ENCODE results near the gene SLC24A5. TPM values are rescaled to one million over a fixed set of nuclear protein-coding genes. Genes with fewer than 3 reads are reported as not detected.

SLC24A5 gene
- total and polyA plus RNA-seq, 10 of the 15 experiments (the other 5 are each of a cell fraction or from before 2014, with no cell fraction given) = not detected

DNA sequence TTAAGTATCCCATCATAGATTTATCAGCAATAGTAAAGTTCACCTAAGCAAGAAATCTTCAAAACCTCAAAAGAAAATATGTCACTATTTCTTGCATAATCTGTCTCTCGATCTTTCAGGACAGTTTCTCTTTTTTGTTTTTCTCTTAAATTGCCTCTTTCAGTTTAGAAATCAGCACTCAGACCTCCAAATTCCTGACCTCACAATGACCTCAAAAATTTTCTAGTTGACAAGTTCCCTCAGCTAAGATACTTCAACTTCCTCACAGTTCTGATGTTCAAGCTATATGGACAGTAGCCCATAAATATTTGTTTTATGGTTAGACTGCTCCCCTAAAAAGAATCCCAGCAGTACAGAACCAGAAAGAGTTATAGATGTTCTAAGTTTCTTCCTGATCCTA lies 24.1 kb downstream of the SLC24A5 start:
- no peaks in the 10 kb centered on the region for H3K36me3 ChIP-seq (ENCODE audit: control insufficient read depth in 2 of 2, insufficient read depth in 2 of 2, low read length in 1 of 2)
- in situ Hi-C loops (cut with MboI) = no loop called here
- WGBS (ENCODE audit: insufficient coverage, insufficient replicate concordance, low lambda C conversion rate, missing lambda C conversion rate) = 0% methylated on average over 1 of the region's 1 CpG
- no TSS peak for BruUV-seq (replicated peaks)
- SMC1A ChIA-PET (ENCODE audit: uncharacterized antibody, unreplicated experiment) = interaction anchor here (0.7 to 1.2 kb wide), 3 partner anchors 15 to 173 kb away, joined by 3 to 4 read pairs (median 4); no protein-coding TSS in a partner anchor
- POLR2A ChIA-PET = no interaction called here
- DNase-seq (ENCODE audit: low read depth, low spot score) = peak; percentile 16
- no peak overlapping the region for H2AFZ ChIP-seq (ENCODE audit: control insufficient read depth, low read depth, low read length)
- H4K20me1 ChIP-seq (ENCODE audit: control insufficient read depth, insufficient read depth) = no peaks in the 10 kb centered on the region
- H3K27me3 ChIP-seq (replicated peaks in 1 of 2; ENCODE audit: control insufficient read depth in 2 of 2, insufficient read depth in 2 of 2, low read length in 1 of 2) = no peaks in the 10 kb centered on the region
- 0 out of 2 replicates have a peak overlapping the region, but pooled peaks have one; percentile 22 for H3K27ac ChIP-seq (ENCODE audit: control insufficient read depth, insufficient read depth)
- H3K9ac ChIP-seq (ENCODE audit: control insufficient read depth, insufficient read depth, low read length) = no peak overlapping the region
- RAD21 ChIA-PET (ENCODE audit: unreplicated experiment) = interaction anchor here (1.2 to 1.5 kb wide), 2 partner anchors 12 to 33 kb away, joined by 3 to 4 read pairs; partner anchors contain the start of gene MYEF2
- FAIRE-seq = peak; percentile 81
- peak; percentile 72 for ATAC-seq
- intact Hi-C loops (cut with micrococcal nuclease; ENCODE audit: unreplicated experiment) = no loop called here
- H3K4me3 ChIP-seq = no peak overlapping the region
- H3K79me2 ChIP-seq (ENCODE audit: control insufficient read depth, insufficient read depth, low read length) = no peaks in the 10 kb centered on the region
- CTCF ChIA-PET = no interaction called here
- H3K4me2 ChIP-seq (ENCODE audit: control insufficient read depth, insufficient read depth) = no peak overlapping the region; the same call in 1 of the 2 replicates
- no peaks in the 10 kb centered on the region for H3K9me3 ChIP-seq (replicated peaks; ENCODE audit: control insufficient read depth, insufficient read depth, low read length)
- H3K4me1 ChIP-seq (ENCODE audit: control insufficient read depth, insufficient read depth, low read length) = peaks cover 4% of the 10 kb centered on the region; the same call in 1 of the 2 replicates
- TF ChIP-seq, protein P1, sequence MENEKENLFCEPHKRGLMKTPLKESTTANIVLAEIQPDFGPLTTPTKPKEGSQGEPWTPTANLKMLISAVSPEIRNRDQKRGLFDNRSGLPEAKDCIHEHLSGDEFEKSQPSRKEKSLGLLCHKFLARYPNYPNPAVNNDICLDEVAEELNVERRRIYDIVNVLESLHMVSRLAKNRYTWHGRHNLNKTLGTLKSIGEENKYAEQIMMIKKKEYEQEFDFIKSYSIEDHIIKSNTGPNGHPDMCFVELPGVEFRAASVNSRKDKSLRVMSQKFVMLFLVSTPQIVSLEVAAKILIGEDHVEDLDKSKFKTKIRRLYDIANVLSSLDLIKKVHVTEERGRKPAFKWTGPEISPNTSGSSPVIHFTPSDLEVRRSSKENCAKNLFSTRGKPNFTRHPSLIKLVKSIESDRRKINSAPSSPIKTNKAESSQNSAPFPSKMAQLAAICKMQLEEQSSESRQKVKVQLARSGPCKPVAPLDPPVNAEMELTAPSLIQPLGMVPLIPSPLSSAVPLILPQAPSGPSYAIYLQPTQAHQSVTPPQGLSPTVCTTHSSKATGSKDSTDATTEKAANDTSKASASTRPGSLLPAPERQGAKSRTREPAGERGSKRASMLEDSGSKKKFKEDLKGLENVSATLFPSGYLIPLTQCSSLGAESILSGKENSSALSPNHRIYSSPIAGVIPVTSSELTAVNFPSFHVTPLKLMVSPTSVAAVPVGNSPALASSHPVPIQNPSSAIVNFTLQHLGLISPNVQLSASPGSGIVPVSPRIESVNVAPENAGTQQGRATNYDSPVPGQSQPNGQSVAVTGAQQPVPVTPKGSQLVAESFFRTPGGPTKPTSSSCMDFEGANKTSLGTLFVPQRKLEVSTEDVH (IDR thresholded peaks at IDR 0.05; ENCODE audit: low read depth, partially characterized antibody) = no peak
- TF ChIP-seq ETV6 (conservative IDR thresholded peaks at IDR 0.05 in 1 of 2, IDR thresholded peaks at IDR 0.05 in 1 of 2; ENCODE audit: borderline replicate concordance in 1 of 2, low read depth in 1 of 2) (no peak), ZNF207 (IDR thresholded peaks at IDR 0.05; ENCODE audit: borderline replicate concordance) (no peak), SIN3A (IDR thresholded peaks at IDR 0.05; ENCODE audit: low read depth, low read length) (no peak), RBBP5 (conservative IDR thresholded peaks at IDR 0.05) (no peak), KLF5 (IDR thresholded peaks at IDR 0.05; ENCODE audit: partially characterized antibody) (no peak), HDAC2 (IDR thresholded peaks at IDR 0.05) (no peak), RUNX3 (IDR thresholded peaks at IDR 0.05; ENCODE audit: low read length) (0 out of 2 replicates have a peak, but pooled peaks have one; percentile 23), LARP7 (IDR thresholded peaks at IDR 0.05) (no peak), STAT3 (IDR thresholded peaks at IDR 0.05; ENCODE audit: low read depth, low read length) (no peak), MTA2 (IDR thresholded peaks at IDR 0.05; ENCODE audit: low read depth) (0 out of 2 replicates have a peak, but pooled peaks have one; percentile 25), GABPA (IDR thresholded peaks at IDR 0.05; ENCODE audit: low read depth) (no peak)
- TF ChIP-seq, protein P2, sequence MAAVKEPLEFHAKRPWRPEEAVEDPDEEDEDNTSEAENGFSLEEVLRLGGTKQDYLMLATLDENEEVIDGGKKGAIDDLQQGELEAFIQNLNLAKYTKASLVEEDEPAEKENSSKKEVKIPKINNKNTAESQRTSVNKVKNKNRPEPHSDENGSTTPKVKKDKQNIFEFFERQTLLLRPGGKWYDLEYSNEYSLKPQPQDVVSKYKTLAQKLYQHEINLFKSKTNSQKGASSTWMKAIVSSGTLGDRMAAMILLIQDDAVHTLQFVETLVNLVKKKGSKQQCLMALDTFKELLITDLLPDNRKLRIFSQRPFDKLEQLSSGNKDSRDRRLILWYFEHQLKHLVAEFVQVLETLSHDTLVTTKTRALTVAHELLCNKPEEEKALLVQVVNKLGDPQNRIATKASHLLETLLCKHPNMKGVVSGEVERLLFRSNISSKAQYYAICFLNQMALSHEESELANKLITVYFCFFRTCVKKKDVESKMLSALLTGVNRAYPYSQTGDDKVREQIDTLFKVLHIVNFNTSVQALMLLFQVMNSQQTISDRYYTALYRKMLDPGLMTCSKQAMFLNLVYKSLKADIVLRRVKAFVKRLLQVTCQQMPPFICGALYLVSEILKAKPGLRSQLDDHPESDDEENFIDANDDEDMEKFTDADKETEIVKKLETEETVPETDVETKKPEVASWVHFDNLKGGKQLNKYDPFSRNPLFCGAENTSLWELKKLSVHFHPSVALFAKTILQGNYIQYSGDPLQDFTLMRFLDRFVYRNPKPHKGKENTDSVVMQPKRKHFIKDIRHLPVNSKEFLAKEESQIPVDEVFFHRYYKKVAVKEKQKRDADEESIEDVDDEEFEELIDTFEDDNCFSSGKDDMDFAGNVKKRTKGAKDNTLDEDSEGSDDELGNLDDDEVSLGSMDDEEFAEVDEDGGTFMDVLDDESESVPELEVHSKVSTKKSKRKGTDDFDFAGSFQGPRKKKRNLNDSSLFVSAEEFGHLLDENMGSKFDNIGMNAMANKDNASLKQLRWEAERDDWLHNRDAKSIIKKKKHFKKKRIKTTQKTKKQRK (IDR thresholded peaks at IDR 0.05; ENCODE audit: low read depth, low read length) = no peak
- TF ChIP-seq, protein P3, sequence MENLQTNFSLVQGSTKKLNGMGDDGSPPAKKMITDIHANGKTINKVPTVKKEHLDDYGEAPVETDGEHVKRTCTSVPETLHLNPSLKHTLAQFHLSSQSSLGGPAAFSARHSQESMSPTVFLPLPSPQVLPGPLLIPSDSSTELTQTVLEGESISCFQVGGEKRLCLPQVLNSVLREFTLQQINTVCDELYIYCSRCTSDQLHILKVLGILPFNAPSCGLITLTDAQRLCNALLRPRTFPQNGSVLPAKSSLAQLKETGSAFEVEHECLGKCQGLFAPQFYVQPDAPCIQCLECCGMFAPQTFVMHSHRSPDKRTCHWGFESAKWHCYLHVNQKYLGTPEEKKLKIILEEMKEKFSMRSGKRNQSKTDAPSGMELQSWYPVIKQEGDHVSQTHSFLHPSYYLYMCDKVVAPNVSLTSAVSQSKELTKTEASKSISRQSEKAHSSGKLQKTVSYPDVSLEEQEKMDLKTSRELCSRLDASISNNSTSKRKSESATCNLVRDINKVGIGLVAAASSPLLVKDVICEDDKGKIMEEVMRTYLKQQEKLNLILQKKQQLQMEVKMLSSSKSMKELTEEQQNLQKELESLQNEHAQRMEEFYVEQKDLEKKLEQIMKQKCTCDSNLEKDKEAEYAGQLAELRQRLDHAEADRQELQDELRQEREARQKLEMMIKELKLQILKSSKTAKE (IDR thresholded peaks at IDR 0.05; ENCODE audit: low read depth, poor library complexity, severe bottlenecking) = peak; percentile 24
- TF ChIP-seq, protein P4, sequence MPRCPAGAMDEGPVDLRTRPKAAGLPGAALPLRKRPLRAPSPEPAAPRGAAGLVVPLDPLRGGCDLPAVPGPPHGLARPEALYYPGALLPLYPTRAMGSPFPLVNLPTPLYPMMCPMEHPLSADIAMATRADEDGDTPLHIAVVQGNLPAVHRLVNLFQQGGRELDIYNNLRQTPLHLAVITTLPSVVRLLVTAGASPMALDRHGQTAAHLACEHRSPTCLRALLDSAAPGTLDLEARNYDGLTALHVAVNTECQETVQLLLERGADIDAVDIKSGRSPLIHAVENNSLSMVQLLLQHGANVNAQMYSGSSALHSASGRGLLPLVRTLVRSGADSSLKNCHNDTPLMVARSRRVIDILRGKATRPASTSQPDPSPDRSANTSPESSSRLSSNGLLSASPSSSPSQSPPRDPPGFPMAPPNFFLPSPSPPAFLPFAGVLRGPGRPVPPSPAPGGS (IDR thresholded peaks at IDR 0.05; ENCODE audit: borderline replicate concordance, insufficient read depth, low read depth, low read length, poor library complexity, severe bottlenecking) = no peak

Data from GM12878 (cell line).